ENCODE data around the gene HAAO. TPM values are rescaled to one million over a fixed set of nuclear protein-coding genes. Genes with fewer than 3 reads are reported as not detected.
A peak's percentile ranks its signal among the peaks of the same experiment; 100 is the strongest.

Gene HAAO
- total RNA-seq, 2 experiments from 2014 or later = not detected

DNA sequence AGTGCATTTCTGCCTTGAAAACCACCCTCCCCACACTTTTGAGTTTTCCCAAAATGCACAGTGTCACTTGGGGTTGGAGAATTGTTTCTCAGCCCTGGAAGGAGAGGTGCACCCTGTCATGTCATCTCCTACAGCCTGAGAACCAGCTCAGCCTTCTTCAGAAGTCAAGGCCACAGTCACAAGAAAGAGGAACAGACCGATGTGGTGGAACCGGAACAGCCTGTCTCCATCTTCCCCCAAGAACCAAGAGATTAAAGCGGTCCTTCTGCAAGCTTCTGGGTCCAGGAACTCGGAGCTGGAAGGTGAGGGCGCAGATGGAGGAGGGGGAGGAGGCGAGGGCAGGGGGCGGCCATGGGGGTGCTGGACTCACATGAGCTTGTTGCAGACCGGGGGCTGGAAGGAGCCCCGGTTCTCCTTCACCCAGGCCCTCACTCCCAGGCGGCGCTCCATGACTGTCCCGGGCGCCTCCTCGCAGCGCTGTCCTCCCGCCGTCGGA, 248 bp downstream of the HAAO start:
- H3K27me3 ChIP-seq (ENCODE audit: control insufficient read depth in 1 of 2, insufficient read depth in 2 of 2, low read length in 2 of 2) = peaks cover 20 to 28% of the 10 kb centered on the region in 2 experiments
- ATAC-seq (ENCODE audit: poor library complexity) (peak; percentile 41), DNase-seq (peak in 2 of 14 experiments; percentile 30 to 32)
- H3K27me3 Mint-ChIP-seq = peaks cover 52% of the 10 kb centered on the region
- H3K36me3 Mint-ChIP-seq (ENCODE audit: low read depth) = no peaks in the 10 kb centered on the region
- H3K36me3 ChIP-seq (ENCODE audit: insufficient read depth, low read length) = no peaks in the 10 kb centered on the region
- no peak overlapping the region for H3K27ac Mint-ChIP-seq
- TF ChIP-seq CTCF (IDR thresholded peaks at IDR 0.05) = no peak
- H3K4me3 Mint-ChIP-seq = peak overlapping the region; percentile 89
- ChIA-PET POLR2A (interaction anchor here (5.6 kb wide), 1 partner anchor 18 kb away, joined by 44 read pairs; no protein-coding TSS in a partner anchor), CTCF (interaction anchor here (0.9 kb wide), 1 partner anchor 8 kb away, joined by 3 read pairs; no protein-coding TSS in a partner anchor)
- no peak overlapping the region for H3K27ac ChIP-seq (ENCODE audit: low read depth in 1 of 2, low read length in 2 of 2)
- intact Hi-C loops (cut with DNase I, micrococcal nuclease) = no loop called here
- peaks cover 0 to 3% of the 10 kb centered on the region in 2 experiments for H3K9me3 ChIP-seq (ENCODE audit: control insufficient read depth in 1 of 2, insufficient read depth in 1 of 2, low read length in 2 of 2)
- H3K9me3 Mint-ChIP-seq = no peaks in the 10 kb centered on the region
- H3K4me3 ChIP-seq (ENCODE audit: low read length) = peak overlapping the region; percentile 47
- peaks cover 22% of the 10 kb centered on the region for H3K4me1 ChIP-seq (ENCODE audit: insufficient read depth, low read length)
- peaks cover 30% of the 10 kb centered on the region for H3K4me1 Mint-ChIP-seq (ENCODE audit: low read depth)

- peak overlapping the region; percentile 89 for H3K4me3 Mint-ChIP-seq
- ATAC-seq (ENCODE audit: poor library complexity) (no peak), DNase-seq (no peak)
- Histone ChIP-seq H3K9me3 (ENCODE audit: control insufficient read depth in 1 of 2, insufficient read depth in 1 of 2, low read length in 2 of 2) (peaks cover 0 to 3% of the 10 kb centered on the region in 2 experiments), H3K4me3 (ENCODE audit: low read length) (no peak overlapping the region), H3K27ac (ENCODE audit: low read depth in 1 of 2, low read length in 2 of 2) (no peak overlapping the region), H3K27me3 (ENCODE audit: control insufficient read depth in 1 of 2, insufficient read depth in 2 of 2, low read length in 2 of 2) (peaks cover 20 to 28% of the 10 kb centered on the region in 2 experiments), H3K36me3 (ENCODE audit: insufficient read depth, low read length) (no peaks in the 10 kb centered on the region), H3K4me1 (ENCODE audit: insufficient read depth, low read length) (peaks cover 22% of the 10 kb centered on the region)
- POLR2A ChIA-PET = interaction anchor here (5.6 kb wide), 1 partner anchor 19 kb away, joined by 44 read pairs; no protein-coding TSS in a partner anchor
- H3K4me1 Mint-ChIP-seq (ENCODE audit: low read depth) = peaks cover 30% of the 10 kb centered on the region
- no peak overlapping the region for H3K27ac Mint-ChIP-seq
- CTCF ChIA-PET = no interaction called here
- intact Hi-C loops (cut with DNase I, micrococcal nuclease) = no loop called here
- no peaks in the 10 kb centered on the region for H3K36me3 Mint-ChIP-seq (ENCODE audit: low read depth)
- H3K9me3 Mint-ChIP-seq = no peaks in the 10 kb centered on the region
- H3K27me3 Mint-ChIP-seq = peaks cover 52% of the 10 kb centered on the region
- no peak for TF ChIP-seq CTCF (IDR thresholded peaks at IDR 0.05)
Observed at GRCh38 chr2:42791606-42792005, 777 bp downstream of the HAAO start.

GRCh38 chr2:42789751-42790150, 2.6 kb downstream of the HAAO start:
- H3K27ac Mint-ChIP-seq = no peak overlapping the region
- Histone ChIP-seq H3K36me3 (ENCODE audit: insufficient read depth, low read length) (no peaks in the 10 kb centered on the region), H3K4me1 (ENCODE audit: insufficient read depth, low read length) (peaks cover 22% of the 10 kb centered on the region), H3K4me3 (ENCODE audit: low read length) (no peak overlapping the region), H3K27ac (ENCODE audit: low read depth in 1 of 2, low read length in 2 of 2) (no peak overlapping the region), H3K9me3 (ENCODE audit: control insufficient read depth in 1 of 2, insufficient read depth in 1 of 2, low read length in 2 of 2) (peaks cover 0 to 3% of the 10 kb centered on the region in 2 experiments), H3K27me3 (ENCODE audit: control insufficient read depth in 1 of 2, insufficient read depth in 2 of 2, low read length in 2 of 2) (peaks cover 20 to 28% of the 10 kb centered on the region in 2 experiments)
- H3K27me3 Mint-ChIP-seq = peaks cover 56% of the 10 kb centered on the region
- TF ChIP-seq CTCF (IDR thresholded peaks at IDR 0.05) = no peak
- intact Hi-C loops (cut with DNase I, micrococcal nuclease) = loop anchor here in 1 of 2 experiments (5.0 kb wide), 1 partner anchor 42 kb away; no protein-coding TSS in a partner anchor
- H3K4me3 Mint-ChIP-seq = peak overlapping the region; percentile 17
- CTCF ChIA-PET = no interaction called here
- H3K9me3 Mint-ChIP-seq = no peaks in the 10 kb centered on the region
- POLR2A ChIA-PET = interaction anchor here (1.2 kb wide), 1 partner anchor 20 kb away, joined by 3 read pairs; no protein-coding TSS in a partner anchor
- no peaks in the 10 kb centered on the region for H3K36me3 Mint-ChIP-seq (ENCODE audit: low read depth)
- peaks cover 30% of the 10 kb centered on the region for H3K4me1 Mint-ChIP-seq (ENCODE audit: low read depth)
- ATAC-seq (ENCODE audit: poor library complexity) (no peak), DNase-seq (no peak)

Data from CD4-positive, alpha-beta T cell (primary cell).